ENCODE results near the gene KLK11.

The KLK11 gene

DNA sequence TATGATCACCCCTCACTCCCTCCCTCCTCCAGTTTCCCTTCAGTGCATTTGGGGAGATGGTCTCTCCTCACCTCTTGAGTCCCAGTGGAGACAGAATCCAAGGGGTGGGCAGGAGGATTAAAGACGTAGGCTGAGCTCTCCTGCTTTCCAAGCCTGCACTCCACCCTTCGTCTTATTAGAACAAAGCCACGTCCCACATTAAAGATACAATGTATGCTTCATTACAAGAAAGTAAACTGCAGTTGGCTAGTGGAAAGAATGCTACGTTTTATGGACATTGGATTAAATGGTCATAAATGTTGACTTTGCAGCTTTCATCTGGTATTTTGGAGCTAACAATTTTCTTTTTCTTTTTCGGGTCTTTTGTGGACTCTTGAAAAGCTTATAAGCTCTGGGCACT lies 1.5 kb upstream of the KLK11 start:
- no peak for DNase-seq (ENCODE audit: low read depth)

DNA sequence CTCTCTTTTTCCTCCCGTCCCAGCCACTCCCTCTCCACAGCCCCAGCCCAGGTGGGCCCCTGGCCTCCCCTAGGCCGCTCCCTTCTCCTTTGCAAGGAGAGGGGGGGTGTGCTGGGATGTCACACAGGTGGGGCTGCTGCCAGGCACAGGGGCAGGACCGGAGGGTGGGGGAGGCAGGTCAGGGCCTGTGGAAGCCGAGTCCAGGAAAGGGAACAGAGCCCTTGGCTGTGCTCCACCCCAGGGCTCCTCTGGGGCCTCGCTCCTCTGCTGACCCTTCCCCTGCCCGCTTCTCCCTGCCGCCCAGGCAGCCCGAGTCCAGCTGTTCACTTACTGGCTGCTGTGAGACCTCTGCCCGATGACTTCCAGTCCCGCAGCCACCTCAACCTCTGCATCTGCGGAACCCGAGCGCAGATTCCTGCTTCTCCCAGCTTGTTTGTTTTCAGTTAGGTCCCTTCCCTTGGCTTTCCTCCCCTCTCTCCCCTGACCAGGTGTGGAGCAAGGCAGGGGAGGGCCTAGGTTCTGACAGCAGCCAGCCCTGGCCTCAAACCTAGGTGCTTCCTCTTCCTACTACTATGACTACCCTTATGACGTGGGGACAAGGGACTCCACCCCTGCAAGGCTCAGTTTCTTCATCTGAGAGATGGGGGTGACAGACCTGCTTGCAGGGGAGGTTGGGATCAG lies 850 bp upstream of the KLK11 start:
- DNase-seq (ENCODE audit: low read depth), result no peak

DNA sequence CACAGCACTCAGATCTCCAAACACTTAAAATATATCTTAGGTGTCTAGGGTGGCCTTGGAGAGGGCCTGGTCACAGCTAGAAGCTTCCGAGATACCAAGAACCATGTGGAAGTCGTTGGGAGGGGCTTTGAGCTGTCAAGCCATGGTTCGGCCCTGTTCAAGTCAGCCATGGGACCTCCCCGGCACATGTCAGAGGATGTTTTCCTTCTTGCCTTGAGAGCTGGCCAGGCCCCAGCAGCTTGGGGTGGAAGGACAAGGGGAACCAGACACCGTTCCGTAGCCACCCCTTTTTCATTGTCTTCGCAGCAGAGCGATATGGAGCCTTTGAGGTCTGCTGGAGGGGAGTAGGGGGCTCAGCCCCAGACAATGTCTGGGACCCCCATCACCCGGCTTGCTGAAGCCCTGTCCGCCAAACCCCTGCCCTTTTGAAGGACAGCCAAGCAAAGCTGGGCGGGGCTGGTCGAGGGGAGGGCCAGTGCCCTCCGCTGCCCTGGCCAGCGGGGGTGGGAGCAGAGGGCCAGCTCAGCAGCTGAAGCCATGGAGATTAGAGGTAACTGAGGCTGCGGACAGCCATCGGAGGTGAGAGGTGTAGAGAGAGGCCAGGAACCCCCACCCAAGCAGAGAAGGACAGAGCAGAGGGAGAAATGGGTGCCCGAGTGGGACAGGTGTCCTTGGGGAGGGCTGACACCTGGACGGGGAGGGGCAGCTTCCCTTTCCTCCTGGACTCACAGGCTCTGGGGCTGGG lies 435 bp downstream of the KLK11 start:
- DNase-seq (ENCODE audit: low read depth), result no peak

DNA sequence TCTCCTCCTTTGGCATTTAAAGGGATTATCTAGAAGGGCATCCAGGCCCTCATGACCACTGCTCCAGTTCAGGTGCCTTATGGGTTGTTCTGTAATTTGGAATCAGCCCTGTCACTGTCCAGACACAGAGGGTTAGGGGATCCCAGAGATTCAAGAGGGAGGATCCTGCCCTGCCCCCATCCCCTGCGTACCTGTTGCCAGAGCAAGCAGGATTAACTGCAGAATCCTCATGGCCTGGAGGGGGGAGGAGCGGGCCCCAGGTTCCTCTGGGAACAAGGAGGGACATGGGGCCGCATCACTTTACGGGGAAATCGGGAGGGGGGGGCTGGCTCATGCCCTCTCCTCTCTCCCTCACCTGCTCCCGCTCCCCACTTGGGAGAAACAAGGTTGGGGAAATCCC lies 1.0 kb downstream of the KLK11 start:
- DNase-seq (ENCODE audit: low read depth), result no peak

DNA sequence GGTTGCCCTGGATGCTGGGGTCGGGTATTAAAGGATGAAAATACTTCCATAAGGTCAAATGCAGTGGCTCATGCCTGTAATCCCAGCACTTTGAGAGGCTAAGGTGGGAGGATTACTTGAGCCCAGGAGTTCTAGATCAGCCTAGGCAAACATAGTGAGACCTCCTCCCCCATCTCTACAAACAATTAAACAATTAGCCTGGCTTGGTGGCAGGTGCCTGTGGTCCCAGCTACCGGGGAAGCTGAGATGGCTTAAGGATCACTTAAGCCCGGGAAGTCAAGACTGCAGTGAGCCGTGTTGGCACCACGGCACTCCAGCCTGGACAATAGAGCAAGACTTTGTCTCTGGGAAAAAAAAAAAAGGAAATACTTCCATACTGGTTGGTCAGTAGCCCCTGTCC lies 1.5 kb downstream of the KLK11 start:
- no peak for DNase-seq (ENCODE audit: low read depth)

DNA sequence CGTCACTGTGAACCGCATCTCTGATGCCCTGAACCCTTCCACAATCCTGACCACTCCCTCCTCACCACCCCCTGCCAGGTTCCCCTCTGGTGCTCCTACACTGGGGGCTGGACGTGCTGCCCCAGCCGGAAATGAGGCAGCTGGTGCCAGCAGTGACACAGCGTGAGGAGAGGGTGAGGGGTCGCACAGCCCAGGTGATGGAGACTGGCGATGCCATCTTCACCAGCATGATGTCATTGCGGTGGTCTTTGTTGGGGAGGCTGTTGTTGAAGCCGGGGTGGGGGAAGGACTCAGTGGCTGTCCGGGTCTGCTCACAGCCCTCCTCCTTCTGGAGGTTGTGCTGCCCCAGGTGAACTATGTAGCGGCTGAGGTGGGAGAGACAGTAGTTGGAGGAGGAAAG lies 2.5 kb downstream of the KLK11 start:
- DNase-seq (ENCODE audit: low read depth), result no peak

DNA sequence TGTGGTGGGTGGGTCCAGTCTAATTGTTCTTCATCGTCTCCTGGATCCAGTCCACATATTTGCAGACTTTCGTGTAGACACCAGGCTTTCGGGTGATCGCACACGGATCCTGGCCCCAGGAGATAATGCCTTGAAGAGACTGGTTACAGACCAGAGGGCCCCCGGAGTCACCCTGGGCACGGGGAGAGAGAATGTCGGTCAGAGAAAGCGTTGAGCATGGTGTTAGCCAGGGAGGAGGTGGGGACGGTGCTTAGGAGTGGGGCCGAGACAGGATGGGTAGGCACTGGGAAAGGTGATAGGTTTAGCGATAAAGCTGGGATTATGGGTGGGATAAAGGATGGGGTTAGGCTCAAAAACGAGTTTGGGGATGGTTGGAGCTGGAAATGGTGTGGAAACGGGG lies 3.9 kb downstream of the KLK11 start:
- no peak for DNase-seq (ENCODE audit: low read depth)

DNA sequence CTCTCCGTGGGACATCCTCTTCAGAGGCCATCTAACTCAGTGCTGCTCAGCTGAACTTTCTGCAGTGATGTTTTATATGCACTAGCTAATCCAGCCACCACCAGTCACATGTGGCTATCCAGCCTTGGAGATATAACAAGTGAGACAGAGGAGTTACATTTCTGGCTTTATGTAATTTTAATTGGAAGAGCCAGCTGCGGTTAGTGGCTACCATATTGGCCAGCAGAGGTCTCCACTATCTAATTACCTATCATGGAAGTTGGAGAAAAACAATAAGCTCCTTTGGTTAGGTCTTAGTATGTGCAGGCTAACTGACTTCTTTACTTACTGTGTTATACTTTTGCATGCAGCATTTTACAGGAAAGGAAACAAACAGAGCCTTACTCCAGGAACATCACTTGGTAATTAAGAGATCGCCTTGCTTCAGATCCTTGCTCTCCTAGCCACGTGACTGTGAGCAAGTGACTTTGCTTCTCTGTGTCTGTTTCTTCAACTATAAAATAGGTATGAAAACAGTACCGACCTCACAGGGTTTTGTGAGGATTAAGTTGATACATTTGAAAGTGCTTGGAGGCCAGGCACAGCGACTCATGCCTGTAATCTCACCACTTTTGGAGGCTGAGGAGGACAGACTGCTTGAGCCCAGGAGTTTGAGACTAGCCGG lies 5.3 kb downstream of the KLK11 start:
- DNase-seq (ENCODE audit: low read depth), result no peak

DNA sequence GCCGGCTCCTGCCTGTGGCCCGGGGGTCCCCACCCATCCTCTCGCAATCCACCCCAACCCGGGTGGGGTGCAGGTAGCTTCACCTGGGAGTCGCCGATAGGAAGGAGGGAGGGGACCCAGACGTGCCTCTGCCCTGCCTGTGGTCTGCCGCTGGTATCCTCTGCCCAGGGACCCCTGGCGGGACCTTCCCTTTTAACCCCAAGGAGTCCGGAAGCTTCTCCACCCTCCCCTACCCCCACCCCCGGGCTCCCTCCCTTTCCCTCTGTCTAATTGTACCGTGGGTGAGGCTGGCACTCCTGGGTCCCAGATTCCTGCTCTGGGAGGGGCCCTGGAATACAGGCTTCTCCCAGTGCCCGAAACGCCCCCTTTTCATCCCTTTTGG lies 6.9 kb downstream of the KLK11 start, which contains the start of gene KLK10:
KLK10 (minus strand) TSS at position 166 of the 382 bp plus-strand sequence. CDS start 579 bp downstream, outside the sequence.
- DNase-seq (ENCODE audit: low read depth), result no peak

DNA sequence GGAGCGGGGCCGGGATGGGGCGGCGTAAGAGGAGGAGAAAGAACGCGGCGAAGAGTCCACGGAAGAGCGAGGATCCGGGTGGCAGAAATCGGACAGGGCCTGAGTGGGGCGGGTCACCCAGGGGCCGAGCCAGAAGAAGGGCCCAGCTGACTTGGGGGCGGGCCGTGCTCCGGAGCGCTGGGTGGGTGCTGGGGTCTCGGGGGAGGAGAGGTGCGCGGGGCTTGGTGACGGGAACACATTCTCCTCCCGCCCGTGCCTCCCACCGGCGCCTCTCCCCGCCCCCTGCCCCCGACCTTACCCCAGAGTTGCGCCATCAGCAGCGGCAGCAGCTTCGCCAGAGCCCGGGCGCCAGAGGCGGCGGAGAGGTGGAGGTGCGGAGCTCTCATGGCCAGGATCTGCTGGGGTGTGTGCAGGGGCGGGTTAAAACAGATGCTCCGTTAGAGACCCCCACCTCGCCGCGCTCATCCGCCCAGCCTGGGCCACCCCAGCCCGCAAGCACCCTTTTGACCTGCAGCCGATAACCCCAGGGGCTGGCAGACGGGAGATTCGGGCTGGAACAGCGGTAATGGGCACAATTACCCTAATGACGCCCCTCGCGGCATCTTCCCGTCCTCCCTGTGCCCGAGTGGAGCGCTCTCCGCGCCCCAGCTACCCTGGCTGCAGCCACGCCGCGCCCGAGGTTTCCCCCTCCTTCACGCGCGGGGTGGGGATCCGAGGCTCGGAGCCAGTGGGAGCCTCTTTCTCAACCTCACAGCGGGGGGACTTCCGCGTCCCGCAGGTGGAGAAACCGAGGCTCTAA lies 7.5 kb downstream of the KLK11 start:
- no peak for DNase-seq (ENCODE audit: low read depth)

DNA sequence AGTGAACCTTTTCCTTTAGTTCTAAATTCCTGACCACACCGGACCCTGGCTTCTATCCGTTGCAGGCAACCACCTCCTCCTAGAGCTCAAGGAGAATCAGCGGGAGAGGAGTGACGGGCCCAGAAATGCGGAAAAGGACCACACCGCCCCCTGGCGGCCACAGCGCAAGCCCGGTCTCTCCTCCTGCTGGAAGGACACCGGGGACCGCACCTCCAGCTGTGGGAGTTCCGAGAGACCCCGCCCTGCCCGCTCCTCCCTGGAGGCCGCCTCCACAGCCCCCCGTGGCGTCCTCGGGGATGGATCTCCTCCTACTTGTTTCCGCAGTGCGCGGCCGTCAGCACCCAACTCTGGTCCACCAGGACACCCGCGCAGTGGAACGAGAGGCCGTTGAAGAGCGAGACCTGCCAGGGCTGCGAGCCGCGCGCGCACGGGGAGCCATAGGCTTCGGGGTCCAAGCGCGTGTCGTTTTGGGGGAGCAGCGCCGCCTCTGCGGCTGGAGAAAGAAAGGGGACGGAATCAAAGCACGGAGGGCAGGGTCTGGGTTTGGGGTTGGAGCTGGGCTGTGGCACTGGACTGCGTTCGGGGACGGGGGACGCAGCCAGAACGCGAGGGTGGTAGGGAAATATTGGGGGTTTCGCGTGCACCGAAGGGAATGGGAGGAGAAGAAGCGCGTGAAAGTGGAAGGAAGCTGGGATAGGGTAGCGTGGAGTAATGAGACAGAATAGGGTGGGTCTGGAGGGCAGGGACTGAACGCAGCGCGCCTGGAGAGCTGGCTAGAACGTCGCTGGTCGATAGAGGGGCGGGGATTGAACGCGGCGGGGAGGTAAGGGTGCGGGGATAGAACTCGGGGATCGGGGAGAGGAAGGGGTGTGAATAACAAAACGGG lies 9.4 kb downstream of the KLK11 start:
- DNase-seq (ENCODE audit: low read depth), result peak; percentile 33

DNA sequence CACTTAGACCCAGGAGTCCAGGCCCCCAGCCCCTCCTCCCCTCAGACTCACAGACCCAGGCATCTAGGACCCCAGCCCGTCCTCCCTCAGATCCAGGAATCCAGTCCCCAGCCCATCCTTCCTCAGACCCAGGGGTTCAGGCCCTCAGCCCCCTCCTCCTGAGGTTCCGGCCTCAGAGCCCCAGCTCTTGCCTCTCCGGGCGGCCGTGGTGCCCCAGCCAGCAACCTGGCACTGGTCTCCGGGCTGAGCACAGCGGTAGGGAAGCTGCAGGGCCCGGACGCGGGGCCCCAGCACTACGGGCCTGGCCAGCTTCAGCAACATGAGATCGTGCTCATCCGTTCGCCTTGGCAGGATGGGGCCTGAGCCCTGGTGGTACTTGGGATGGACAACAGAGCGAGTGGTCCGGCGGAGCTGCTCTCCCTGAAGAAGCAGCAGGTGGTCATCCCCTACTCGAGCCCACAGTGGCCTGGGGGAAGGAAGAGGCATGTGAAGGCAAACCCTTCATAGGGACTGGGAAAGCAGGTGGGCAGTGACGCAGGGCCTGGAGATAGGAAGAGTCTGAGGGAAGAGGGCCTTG lies 10.6 kb downstream of the KLK11 start:
- DNase-seq (ENCODE audit: low read depth), result no peak

DNA sequence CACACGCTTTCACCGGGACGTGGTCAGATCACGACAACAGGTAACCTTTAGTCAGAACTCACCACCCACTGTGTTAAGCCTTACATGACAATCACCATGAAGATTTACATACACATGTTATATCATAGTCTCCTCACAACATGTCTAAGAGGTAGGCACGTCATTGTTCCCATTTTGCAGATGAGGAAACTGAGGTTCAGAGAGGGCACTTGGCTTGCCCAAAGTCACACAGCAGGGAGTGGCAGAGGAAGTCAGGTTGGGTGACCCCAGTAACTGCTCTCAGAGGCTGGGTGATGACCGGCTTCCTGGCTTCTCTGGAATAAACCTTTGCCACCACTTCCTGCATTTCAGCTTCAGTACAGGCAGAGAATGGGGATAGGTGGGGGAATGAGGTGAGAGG lies 12.2 kb downstream of the KLK11 start:
- DNase-seq (ENCODE audit: low read depth), result no peak

DNA sequence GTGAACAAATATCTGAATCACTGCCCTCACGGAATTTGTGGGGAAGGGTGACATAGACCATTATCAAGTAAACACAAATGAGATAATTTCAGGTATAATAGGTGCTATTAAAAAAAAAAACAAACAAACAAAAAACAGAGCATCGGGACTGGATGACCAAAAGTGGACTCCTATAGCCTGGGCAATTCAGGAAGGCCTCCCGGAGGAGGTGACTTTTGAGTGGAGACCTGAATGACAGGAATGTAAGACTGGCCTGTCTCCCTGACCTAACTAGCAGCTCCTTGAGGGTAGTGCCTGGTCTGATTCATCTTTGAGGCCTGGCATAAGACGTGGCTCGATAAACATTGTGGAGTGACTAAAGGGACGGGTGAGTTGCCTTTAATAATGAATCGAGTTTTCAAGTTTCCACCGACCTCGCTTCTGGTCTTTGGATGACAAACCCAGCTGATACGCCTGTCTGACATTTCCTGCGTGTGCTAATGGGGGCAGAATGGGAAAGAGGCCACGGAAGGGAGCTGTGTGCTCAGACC lies 13.7 kb downstream of the KLK11 start:
- DNase-seq (ENCODE audit: low read depth), result no peak

DNA sequence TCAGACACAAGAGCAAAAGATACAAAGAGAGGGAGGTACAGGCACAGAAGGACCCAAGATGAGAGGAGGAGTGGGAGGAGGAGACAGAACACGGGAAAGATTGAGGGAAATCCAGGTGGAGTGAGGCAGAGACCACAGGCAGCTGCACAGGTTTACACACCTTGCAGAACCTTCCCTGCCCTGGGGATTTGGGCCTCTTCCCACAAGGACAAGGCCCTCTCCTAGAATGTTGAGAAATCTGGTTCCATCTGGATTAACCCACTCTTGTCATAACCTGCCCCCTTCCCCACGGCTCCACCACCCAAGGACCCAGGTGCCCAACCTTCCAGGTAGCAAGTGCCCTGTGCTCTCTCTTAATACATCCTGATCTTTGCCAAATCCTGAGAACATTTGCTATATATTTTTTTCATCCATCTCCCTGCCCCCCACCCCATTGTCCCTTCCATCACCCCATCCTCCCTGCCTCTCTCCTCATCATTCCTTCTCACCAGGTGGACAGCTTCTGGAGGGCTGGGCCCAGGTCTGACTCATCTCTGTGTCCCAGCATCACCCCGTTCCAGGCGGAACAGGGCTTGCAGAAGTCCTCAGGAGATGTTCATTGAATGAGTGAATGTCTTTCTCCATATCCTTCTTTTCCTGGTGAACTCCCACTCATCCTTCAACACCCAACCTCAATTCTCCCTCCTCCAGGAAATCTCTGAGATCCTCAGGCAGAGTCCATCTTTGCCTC lies 16.2 kb downstream of the KLK11 start:
- no peak for DNase-seq (ENCODE audit: low read depth)

DNA sequence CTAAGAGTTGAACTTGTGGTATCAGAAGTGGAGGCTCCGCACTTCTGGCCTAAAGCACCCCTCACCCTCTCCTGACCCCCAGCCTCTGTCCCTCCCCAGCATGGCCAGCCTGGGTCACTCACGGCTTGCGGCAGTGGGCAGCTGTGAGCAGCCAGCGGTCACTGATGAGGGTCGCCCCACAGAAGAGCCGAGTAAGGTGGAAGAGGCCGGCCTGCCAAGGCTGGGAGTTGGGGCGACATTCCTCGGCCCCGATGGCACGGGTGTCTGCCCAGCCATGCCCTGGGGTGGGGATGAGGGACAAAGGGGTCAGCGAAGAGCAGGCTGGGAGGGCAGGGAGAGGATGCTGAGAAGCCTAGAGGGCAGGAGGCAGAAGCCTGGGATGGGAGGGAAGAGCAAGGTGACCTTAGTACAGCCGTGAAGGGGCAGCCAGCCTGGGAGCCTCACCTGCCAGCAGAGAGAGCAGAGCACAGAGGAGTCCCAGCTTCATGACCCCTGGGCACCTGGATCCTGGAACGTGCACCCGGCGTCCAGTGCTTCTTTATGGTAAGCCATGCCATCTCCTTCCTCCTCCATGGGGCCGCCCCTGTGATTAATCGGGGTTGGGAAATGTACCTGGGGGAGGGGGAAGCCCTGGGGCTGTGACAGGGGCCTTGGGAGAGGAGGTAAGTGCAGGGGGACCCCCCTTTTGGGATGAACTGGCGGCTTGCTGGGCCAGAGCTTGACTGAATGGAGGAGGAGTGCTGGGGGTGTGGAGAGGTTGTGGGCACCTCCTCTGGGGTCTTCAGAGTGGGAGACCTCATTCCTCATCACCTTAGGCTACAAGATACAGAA lies 17.1 kb downstream of the KLK11 start:
- DNase-seq (ENCODE audit: low read depth), result no peak

DNA sequence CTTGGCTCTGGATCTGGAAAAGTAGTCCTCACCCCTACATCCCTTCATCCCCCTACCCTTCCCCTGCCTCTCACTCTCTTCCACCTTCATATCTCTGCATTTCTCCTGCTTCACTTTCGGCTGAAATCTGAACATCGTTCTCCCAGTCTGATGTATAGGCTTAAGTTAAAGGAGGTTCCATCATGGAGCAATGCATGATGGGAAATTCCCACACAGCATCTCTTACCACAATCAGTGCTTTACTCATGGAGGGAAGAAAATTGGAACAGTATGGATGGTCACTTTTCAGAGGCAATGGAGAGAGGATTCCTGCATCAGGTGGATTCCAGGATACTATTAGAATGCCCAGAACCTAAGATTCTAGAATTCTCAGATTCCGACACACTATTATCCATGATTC lies 18.9 kb downstream of the KLK11 start:
- DNase-seq (ENCODE audit: low read depth), result no peak

DNA sequence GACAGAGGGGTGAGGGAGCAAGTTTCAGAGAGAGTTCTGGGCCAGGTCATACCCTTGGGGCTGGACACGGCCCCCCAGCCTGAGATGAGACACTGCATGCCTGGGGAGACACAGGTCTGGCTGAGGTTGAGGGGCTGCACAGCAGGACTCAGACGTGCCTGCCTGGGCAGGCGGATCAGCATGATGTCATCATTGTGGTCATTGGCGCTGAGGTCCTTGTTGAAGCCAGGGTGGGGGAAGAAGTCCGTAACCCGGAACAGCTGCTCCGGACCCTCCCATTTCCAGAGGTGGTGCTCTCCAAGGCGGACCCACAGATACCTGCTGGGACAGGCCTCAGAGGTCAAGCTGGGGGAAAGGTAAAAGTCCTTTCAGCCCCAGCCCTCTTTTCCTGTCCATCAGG lies 20.0 kb downstream of the KLK11 start:
- no peak for DNase-seq (ENCODE audit: low read depth)

DNA sequence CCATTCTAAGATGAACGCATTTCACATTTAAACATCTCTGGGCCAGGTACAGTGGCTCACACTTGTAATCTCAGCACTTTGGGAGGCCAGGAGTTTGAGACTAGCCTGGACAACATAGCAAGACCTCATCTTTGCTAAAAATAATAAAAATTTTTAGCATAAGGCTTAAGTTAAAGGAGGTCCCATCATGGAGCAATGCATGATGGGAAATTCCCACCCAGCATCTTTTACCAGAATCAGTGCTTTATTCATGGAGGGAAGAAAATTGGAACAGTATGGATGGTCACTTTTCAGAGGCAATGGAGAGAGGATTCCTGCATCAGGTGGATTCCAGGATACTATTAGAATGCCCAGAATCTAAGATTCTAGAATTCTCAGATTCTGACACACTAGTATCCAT lies 21.2 kb downstream of the KLK11 start:
- DNase-seq (ENCODE audit: low read depth), result no peak

Measured in stimulated activated CD8-positive, alpha-beta memory T cell treated with anti-CD3 and anti-CD28 coated beads, Interleukin-4, amount 100 ng/mL, for 24 hours (primary cell).